Activated CD8-positive, alpha-beta memory T cell treated with anti-CD3 and anti-CD28 coated beads for 1 hour (primary cell): ENCODE measurements around the gene GAGE10.
"Not testable (repeated sequence)": the region's sequence is repeated elsewhere in the genome, so short reads cannot be mapped to it uniquely, and the experiment has no call there.

Experiments
- DNase-seq, 2 donors: peaks; one replicate each; pipeline ENCODE4 v3.0.0-alpha.2; 2020; ENCODE audit warnings: low read depth in 1 of 2; ENCODE audit errors: extremely low read depth in 1 of 2

GAGE10 gene

DNA sequence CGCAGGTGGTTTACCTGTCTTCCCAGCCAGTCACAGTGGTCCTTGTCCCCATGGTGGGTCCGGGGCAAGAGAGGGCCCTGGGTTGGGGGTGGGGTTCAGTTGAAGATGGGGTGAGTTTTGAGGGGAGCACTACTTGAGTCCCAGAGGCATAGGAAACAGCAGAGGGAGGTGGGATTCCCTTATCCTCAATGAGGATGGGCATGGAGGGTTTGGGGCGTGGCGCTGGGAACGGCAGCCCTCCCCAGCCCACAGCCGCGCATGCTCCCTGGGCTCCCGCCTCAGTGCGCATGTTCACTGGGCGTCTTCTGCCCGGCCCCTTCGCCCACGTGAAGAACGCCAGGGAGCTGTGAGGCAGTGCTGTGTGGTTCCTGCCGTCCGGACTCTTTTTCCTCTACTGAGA lies 18.3 kb downstream of the GAGE10 start, which contains the start of gene GAGE12J:
Gene GAGE12J, plus strand, starts transcription at position 301 of the 400 bp plus-strand sequence. CDS start 1,157 bp downstream, outside the sequence.
- DNase-seq: not testable (repeated sequence)

DNA sequence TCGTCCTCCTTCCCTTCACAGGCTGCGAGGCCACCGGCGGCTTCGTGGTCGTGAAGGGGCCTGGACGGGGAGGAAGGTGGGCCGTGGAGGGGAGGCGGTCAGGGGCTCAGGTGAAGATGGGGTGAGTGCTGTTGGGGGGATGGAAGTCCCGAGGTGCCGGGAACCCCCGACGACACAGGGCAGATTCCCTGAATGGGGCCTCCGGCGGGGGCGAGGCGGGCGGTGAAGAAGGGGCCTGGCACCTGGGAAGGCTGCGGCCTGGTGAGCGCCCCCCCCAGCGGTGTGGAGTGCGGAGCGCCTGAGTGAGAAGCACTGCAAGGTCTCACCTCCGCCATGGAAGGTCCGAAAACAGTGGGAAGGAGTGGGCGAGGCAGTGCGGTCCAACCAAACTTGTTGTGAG lies 18.8 kb downstream of the GAGE10 start:
- not testable (repeated sequence) for DNase-seq

DNA sequence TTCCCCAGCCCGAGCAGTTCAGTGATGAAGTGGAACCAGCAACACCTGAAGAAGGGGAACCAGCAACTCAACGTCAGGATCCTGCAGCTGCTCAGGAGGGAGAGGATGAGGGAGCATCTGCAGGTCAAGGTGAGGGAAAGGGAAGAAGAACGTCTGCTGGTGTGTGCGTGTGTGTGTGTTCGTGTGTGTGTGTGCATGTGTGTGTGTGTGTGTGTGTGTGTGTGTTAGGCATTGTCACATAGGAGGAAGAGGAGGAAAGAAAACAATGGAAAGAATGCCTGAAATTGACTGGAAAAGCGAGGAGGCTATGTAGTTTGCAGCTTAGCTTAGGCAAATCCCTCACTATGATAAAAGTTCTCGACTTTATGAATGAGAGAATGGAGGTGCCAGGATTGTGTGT lies 20.3 kb downstream of the GAGE10 start:
- DNase-seq: not testable (repeated sequence)

DNA sequence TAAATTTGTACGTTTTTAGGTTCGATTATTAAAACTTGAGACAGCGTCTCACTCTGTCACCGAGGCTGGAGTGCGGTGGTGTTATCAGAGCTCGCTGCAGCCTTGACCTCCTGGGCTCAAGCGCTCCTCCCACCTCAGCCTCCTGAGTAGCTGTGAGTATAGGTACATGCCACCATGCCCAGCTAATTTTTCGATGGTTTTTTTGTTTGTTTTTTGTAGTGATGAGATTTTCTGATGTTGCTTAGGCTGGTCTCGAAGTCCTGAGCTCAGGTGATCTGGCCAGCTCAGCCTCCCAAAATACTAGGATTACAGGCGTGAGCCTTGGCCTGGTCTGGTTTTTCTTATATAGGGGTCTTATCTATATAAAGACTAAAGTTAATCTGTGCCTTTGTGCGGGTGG lies 27.0 kb downstream of the GAGE10 start:
- not testable (repeated sequence) for DNase-seq

DNA sequence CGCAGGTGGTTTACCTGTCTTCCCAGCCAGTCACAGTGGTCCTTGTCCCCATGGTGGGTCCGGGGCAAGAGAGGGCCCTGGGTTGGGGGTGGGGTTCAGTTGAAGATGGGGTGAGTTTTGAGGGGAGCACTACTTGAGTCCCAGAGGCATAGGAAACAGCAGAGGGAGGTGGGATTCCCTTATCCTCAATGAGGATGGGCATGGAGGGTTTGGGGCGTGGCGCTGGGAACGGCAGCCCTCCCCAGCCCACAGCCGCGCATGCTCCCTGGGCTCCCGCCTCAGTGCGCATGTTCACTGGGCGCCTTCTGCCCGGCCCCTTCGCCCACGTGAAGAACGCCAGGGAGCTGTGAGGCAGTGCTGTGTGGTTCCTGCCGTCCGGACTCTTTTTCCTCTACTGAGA lies 27.8 kb downstream of the GAGE10 start, which contains the start of gene GAGE13:
Gene GAGE13, plus strand, starts transcription at position 301 of the 400 bp plus-strand sequence. CDS start 1,156 bp downstream, outside the sequence.
- not testable (repeated sequence) for DNase-seq

DNA sequence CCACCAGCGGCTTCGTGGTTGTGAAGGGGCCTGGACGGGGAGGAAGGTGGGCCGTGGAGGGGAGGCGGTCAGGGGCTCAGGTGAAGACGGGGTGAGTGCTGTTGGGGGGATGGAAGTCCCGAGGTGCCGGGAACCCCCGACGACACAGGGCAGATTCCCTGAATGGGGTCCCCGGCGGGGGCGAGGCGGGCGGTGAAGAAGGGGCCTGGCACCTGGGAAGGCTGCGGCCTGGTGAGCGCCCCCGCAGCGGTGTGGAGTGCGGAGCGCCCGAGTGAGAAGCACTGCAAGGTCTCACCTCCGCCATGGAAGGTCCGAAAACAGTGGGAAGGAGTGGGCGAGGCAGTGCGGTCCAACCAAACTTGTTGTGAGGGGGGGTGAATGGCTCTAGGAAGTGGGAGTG lies 28.4 kb downstream of the GAGE10 start:
- DNase-seq: not testable (repeated sequence)

DNA sequence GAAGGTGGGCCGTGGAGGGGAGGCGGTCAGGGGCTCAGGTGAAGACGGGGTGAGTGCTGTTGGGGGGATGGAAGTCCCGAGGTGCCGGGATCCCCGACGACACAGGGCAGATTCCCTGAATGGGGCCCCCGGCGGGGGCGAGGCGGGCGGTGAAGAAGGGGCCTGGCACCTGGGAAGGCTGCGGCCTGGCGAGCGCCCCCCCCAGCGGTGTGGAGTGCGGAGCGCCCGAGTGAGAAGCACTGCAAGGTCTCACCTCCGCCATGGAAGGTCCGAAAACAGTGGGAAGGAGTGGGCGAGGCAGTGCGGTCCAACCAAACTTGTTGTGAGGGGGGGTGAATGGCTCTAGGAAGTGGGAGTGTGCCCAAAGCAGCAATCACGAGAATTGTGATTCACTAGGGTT lies 38.0 kb downstream of the GAGE10 start:
- not testable (repeated sequence) for DNase-seq

DNA sequence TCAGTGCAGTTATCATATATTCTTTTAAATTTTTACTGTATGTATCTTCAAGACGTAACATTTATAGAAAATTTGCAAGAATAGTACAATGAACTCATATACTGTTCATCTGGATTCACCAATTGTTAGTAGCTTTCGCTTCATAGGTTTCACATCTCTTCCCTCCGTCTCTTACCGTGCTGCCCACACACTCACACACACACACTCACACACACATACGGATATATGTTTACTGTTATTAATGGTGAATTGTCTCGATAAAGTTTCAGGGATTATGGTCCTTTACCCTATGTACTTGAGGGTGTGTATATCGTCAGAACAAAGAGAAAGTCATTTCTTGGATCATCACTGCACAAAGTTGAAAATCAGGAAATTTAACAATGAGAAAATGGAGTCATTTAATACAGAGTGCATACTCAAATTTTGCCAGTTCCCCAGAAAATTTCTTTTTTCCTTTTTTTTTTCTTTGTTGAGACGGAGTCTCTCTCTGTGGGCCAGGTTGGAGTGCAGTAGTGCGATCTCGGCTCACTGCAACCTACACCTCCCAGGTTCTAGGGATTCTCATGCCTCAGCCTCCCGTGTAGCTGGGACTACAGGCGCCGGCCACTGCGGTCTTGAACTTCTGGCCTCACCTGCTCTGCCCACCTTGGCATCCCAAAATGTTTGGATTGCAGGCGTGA lies 41.2 kb downstream of the GAGE10 start:
- DNase-seq: not testable (repeated sequence)

DNA sequence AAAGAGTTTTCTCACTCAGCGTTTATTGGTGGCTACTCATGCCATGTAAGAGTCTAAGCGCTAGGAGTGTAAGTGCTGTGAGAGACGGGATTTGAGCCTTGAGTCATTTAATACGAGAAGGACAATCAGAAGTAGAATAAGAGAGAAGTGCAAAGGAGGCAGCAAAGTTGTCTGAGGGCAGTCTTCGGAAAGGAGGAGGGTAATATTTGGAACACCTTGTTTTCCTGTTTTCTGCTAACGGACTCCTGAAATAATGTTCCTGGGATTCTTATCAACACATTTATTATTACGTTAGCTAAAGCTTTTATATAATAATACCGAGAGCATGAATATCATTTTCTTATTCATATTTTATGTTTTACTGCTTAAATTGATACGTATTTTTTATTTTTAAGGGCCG lies 42.0 kb downstream of the GAGE10 start:
- not testable (repeated sequence) for DNase-seq

DNA sequence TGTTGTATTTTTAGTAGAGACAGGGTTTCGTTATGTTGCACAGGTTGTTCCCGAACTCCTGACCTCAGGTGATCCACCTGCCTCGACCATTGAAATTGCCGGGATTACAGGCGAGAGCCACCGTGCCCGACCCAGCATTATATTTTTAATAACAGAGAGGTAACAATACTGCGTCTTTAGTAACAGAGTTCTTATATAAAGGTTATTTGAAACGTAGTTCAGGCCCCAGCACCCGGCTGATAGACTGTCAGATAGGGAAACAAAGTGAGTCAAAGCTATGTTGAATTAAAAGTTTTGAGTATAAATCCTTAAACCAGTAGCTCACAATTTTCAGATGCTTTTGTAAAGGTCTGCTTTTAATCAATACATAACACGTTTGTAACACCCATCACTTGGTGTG lies 42.7 kb downstream of the GAGE10 start:
- not testable (repeated sequence) for DNase-seq
